T1000 (cell line): Measurements from ENCODE around the gene ETV2.
A peak's percentile ranks its signal among the peaks of the same experiment; 100 is the strongest.
"Not testable (repeated sequence)": the region's sequence is repeated elsewhere in the genome, so short reads cannot be mapped to it uniquely, and the experiment has no call there.

Experiments
- DNase-seq: peaks from one replicate; lab custom pipeline; 2025; ENCODE audit warnings: mixed read lengths; lab: John Stamatoyannopoulos, UW

The ETV2 gene

DNA sequence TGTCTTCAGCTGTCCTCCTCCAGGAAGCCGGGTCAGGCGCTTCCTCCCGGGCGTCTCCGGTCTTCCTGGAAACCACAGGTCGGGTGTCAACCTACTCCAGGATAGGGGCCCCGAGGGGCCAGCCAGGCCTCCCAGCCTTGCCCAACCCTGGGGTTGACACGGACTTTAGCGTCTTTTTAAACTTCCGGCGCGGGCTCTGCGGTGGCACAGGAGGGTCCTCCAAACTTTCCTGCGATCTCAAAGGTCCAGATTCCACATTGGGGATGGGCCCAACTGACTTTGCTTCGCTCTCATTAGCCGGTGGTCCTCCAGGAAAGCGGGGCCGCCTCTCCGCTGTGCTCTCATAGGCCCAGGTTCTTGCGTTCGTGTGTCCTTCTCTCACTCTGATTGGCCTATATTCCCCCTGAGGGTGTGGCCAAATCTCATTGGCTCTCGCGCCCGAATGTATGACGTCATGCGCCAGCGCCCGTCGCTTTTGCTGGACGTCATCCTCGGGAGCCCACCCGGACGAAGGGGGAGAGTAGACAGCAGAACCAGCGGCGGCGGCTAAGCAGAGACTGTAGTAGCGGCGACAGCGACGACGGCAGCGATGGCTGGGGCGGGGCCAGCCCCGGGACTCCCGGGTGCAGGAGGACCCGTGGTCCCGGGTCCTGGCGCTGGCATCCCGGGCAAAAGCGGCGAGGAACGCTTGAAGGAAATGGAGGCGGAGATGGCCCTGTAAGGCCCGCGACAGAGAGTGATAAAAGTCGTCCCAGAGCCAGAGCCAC lies 12.8 kb upstream of the ETV2 start, which contains the start of gene RBM42:
TSS of gene RBM42 (plus strand) at position 472 of the 767 bp plus-strand sequence. CDS start at position 590, 118 bp downstream.
- DNase-seq: peak; percentile 97

DNA sequence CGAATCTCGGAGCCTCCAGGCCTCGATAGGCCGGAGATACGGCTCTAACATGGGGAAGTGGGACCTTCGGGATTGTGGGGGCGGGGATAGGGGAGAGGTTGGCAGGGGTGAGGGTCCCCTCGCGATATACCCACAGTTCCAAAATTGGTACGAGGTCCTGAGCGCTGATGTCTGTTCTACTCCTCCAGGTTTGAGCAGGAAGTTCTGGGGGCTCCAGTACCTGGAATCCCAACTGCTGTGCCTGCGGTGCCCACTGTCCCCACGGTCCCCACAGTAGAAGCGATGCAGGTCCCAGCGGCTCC lies 12.3 kb upstream of the ETV2 start:
- no peak for DNase-seq

DNA sequence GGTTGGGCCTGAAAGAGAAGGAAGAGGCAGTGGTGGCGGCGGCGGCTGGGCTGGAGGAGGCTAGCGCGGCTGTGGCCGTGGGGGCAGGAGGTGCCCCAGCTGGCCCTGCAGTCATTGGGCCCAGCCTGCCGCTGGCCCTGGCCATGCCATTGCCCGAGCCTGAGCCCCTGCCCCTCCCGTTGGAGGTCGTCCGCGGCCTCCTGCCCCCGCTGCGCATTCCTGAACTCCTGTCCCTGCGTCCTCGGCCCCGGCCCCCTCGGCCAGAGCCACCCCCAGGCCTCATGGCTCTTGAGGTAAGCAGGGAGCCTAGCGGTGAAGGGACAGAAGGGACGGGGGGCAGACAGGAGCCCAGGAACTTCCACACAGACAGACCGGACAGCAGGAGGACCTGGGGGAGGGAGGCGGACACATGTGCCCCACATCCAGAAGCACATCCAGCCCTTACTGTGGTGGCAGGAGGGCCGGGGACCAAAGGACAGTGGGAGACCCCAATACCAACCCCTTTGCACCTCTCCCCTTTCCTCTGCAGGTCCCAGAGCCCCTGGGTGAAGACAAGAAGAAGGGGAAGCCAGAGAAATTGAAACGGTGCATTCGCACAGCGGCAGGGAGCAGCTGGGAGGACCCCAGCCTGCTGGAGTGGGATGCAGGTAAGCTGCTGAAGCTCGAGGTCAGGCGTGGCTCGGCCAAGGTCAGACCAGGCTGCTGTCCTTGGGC lies 7.7 kb upstream of the ETV2 start:
- DNase-seq: no peak

DNA sequence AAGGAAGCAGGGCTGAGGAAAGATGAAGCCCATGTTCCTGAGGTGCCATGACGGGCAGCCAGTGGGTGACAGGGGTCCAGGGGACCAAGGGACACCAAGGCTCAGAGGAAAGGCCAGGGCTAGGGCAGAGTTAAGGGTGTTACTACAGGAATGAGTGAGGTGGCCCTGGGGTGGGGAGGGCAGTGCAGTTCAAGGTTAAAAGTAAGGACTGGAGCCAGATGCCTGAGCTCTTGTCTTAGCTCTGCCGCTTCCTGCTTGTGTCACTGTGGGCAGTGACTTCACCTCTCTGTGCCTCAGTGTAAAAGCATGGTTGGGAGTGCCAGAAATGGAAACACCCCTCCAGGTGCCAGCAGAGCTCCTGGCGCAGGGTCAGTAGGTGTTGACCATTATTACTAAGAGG lies 4.9 kb upstream of the ETV2 start:
- no peak for DNase-seq

DNA sequence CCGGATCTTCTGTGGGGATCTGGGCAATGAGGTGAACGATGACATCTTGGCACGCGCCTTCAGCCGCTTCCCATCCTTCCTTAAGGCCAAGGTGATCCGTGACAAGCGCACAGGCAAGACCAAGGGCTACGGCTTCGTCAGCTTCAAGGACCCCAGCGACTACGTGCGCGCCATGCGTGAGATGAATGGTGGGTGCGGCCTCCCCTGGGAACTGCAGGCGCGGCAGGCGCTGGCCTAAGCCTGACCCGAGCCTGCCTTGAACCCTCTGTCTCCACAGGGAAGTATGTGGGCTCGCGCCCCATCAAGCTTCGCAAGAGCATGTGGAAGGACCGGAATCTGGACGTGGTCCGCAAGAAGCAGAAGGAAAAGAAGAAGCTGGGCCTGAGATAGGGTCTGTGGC lies 4.4 kb upstream of the ETV2 start:
- no peak for DNase-seq

DNA sequence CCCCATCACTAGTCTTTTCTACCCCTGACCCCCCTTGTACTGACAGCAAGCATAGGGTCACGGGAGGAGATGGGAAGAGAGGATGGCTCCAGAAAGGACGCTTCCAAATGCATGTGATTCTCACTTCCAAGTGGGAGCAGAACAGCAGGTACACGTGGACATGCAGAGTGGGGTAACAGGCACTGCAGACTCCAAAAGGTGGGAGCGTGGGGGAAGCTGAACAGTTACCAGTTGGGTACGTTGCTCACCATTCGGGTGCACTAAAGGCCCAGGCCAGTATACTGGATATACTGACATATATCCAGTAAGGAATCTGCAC lies 2.3 kb upstream of the ETV2 start:
- no peak for DNase-seq

DNA sequence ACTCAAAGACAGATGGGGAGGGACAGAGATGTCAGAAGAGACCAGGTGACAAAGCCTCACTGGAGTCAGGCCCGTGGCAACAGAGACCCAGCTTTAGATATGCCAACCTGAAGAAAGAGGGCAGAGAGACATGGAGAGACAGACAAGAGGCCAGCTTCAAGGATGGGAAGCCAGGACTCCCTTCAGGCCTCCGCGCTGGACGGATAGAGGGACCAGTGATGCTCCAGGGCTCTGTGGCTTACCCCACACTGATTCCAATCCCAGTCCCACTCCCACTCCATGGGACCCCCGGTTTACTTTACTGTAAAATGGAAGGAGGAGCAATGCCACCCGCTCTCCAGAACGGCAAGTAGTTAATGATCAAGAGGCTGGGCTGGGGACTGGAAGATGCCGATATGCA lies 1.7 kb upstream of the ETV2 start:
- DNase-seq: no peak

DNA sequence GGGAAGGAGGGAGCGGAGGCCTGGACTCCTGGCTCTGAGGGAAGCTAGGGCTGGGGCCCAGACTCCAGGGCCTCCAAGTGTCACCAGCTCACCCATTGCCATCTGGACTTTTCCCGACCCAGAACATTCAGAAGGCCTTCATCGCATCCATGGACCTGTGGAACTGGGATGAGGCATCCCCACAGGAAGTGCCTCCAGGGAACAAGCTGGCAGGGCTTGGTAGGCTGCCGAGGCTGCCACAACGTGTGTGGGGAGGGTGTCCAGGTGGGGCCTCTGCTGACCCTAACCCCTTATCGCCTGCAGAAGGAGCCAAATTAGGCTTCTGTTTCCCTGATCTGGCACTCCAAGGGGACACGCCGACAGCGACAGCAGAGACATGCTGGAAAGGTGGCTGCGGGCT lies 767 bp downstream of the ETV2 start:
- no peak for DNase-seq

DNA sequence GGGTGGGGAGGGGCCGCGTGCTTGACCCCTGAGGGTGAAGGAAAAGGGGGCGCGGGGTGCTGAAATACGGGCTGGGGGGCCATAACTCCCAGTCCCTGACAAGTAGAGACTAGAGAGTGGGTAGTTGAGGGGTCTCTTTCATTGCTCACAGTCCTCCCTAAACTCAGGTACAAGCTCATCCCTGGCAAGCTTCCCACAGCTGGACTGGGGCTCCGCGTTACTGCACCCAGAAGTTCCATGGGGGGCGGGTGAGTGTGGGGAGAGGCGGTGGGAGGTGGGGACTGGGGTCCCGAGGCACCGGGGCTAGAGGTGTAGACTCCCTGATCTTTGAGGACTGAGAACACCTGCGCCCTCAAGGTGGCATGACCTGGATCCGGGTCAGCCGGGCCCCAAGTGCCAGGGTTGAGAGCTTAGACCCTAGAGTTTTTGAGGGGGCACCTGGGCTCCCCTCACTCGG lies 1.3 kb downstream of the ETV2 start:
- DNase-seq: no peak

DNA sequence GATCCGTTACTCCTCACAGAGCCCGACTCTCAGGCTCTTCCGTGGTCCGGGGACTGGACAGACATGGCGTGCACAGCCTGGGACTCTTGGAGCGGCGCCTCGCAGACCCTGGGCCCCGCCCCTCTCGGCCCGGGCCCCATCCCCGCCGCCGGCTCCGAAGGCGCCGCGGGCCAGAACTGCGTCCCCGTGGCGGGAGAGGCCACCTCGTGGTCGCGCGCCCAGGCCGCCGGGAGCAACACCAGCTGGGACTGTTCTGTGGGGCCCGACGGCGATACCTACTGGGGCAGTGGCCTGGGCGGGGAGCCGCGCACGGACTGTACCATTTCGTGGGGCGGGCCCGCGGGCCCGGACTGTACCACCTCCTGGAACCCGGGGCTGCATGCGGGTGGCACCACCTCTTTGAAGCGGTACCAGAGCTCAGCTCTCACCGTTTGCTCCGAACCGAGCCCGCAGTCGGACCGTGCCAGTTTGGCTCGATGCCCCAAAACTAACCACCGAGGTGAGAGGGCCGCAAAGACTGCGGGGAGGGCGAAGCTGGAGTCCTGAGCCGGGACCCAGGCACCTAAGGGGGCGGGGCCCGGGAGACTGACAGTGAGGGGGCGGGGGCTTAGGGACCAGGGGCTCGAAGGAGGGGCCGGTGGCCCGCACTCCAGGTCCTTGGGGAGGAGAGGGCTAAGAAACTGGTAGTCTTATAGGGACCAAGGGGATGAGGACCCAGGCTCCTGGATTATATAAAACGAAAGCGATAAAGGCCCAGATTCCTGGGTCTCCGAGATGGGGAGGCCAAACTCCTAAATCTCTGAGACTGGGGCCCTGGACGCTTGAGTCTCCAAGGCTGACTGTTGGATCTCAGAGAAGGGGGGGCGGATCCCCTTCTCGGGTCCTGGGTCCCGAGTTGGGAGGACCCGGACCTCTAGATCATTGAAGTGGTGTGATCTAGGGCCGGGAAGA lies 2.0 kb downstream of the ETV2 start:
- peak; percentile 79 for DNase-seq

DNA sequence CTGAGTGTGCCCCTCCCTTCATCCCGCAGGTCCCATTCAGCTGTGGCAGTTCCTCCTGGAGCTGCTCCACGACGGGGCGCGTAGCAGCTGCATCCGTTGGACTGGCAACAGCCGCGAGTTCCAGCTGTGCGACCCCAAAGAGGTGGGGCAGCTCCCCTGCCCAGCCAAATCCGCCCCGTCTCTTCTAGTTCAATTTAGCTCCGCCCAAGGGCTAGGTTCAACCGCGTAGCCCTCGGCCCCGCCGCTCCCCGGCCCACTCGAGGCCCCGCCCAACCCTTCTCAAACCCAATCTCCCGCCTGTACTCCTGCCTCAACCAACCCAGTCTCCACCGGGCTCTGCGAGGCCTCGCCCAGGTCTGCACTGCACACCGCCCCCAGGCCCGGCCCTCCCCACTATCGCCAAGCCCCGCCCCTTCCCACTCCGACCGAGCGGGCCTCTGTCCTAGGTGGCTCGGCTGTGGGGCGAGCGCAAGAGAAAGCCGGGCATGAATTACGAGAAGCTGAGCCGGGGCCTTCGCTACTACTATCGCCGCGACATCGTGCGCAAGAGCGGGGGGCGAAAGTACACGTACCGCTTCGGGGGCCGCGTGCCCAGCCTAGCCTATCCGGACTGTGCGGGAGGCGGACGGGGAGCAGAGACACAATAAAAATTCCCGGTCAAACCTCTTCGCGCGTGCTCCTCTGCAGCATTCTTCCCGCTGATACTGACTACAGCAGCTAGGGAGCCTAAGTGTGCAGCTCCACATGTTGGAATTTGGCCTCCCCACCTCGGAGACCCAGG lies 2.9 kb downstream of the ETV2 start:
- peak; percentile 89 for DNase-seq

DNA sequence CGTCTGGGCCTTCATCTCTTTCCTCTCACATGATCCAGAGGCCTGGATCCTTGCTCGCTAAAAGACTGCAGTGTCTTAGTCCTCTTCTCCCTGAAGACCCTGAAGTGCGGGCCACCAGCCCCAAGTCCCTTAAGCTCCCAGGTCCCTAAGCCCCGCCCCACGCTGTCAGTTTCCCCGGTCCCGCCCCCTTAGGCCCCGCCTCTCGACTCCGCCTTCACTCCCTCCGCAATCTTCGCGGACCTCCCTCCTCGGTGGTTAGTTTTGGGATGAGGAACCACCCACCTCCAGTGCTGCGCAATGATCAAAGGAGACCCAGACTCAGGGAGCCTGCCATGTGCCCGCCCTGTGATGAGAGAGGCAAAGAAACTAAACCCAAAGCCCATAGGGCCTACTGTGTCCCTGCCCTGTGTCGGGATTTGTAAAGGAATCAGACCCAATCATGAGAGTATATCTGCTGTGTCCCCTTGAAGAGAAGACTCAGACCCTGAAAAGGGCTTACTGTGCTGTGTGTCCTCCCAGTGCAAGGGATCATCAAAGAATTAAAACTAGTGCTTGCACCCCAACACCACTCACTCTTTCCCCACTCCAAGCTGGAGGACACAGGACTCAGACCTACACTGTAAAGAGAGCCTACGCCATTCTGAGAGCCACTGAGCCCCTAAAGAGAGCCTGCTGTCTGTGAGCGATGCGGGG lies 3.6 kb downstream of the ETV2 start:
- DNase-seq: peak; percentile 54

DNA sequence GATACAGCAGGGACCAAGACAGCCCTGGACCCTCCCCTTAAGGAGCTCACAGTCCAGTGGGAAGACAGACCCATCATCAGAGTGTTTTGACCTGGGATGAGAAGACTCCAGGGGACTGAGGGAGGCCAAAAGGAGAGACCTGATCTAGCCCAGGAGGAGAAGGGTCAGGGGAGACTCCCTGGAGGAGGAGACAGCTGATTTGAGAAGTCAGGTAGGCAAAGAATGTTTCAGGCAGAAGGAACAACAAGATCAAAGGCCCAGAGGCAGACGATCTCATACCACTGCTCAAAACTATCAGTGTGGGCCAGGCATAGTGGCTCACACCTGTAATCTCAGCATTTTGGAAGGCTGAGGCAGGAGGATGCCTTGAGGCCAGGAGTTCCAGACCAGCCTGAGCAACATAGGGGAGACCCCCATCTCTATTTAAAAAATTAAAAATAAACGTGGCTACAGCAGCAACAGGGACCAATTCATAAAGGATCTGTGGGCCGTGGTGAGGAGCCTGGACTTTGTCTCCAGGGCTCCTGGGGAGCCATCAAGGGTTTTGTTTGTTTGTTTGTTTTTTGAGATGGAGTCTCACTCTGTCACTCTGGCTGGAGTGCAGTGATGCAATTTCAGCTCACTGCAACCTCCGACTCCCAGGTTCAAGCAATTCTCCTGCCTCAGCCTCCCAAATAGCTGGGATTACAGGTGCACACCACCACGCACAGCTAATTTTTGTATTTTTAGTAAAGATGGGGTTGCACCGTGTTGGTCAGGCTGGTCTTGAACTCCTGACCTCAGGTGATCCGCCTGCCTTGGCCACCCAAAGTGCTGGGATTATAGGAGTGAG lies 4.4 kb downstream of the ETV2 start:
- no peak for DNase-seq

DNA sequence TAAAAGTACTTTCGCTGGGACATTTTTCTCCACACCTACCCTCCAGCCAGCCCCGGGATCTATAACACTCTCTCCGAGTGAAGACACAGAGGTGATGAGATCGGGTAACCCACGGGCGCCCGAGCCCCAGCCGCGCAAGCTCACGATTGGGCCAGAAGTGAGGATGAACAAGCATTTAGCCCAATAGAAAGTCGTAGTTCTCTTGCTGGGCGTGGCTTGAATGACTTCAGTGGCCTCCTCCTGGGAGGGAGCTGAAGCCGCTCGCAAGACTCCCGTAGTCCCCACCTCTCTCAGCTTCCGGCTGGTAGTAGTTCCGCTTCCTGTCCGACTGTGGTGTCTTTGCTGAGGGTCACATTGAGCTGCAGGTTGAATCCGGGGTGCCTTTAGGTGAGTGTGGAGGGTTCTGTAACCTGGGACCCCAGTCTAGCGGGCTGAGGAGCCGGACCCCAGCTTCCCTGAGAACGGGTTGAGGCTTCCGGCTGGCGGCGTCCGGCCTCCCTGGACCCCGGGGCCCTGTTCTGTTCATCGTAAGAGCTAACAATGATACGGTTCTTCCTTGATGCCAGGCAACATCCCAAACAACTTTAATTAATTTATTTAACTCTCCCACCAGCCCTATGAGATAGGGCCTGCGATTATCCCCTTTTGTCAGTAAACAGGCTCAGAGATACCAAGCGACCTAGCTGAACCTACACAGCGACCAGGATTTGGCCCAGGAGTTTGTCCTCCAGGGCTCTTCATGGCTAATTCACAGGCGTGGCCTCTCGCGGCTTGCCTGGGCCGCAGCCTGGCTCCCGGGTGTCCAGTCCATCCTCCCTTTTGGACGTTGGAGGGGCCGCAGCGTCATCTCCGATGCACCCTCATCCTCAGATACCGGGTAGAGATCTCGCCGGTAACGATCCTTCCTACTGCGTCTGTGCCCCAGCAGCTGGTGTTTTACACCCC lies 6.7 kb downstream of the ETV2 start, which contains the start of gene COX6B1:
TSS of gene COX6B1 (plus strand) at position 307 of the 945 bp plus-strand sequence. CDS start 2,921 bp downstream, outside the sequence.
- peak; percentile 89 for DNase-seq

DNA sequence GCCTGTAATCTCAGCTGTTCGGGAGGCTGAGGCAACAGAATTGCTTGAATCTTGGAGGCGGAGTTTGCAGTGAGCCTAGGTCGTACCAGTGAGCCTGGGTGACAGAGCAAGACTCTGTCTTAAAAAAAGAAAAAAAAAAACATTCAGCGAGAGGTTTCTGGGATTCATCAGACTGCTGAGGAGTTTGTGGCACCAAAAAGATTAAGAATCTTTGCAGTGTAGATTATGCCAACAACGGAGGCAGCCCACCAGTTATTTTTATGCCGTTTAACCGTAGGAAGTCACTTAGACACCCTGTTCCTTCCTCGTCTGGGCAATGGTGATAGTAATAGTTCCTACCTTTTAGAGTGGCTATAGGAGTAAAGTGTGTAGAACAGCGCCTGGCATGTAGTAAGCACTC lies 9.0 kb downstream of the ETV2 start:
- DNase-seq: no peak

DNA sequence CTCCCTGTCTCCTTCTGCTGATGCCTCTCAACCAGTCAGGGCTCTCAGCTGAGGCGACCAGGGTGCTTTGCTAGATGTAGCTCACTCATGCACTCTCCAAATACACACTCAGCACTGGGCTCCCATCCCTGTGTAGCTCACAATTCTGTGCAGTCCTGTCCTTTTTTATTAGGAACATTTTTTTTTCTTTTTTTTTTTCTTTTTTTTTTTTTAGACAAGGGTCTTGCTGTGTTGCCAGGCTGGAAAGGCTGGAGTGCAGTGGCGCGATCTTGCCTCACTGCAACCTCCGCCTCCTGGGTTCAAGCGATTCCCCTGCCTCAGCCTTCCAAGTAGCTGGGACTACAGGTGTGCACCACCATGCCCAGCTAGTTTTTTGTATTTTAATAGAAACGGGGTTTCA lies 13.3 kb downstream of the ETV2 start:
- DNase-seq: not testable (repeated sequence)

DNA sequence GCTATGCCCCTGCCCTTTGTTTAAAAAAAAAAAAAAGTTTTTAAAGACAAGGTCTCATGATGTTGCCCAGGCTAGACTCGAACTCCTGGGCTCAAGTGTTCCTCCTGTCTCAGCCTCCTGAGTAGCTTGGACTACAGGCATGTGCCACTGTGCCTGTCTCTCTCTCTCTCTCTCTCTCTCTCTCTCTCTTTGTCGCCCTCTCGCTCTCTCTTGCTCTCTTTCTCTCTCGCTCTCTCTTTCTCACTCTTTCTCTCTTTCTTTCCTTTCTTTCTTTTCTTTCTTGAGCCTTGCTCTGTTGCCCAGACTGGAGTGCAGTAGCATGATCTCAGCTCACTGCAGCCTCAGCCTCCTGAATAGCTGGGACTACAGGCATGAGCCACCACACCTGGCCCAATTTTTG lies 14.1 kb downstream of the ETV2 start:
- no peak for DNase-seq

DNA sequence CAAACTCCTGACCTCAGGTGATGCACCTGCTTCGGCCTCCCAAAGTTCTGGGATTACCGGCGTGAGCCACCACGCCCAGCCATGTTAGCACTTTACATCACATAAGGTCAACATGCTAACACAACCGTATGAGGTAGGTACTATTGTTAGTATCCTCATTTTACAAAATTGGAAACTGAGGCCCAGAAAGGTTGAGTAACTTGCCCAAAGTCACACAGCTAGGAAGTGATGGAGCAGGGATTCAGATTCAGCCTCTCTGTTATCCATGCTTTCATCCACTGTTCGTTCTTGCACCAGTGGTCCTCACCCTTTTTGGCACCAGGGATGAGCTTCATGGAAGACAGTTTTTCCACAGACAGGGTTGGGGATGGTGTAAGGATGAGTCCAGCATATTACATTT lies 15.2 kb downstream of the ETV2 start:
- DNase-seq: no peak
